ENCODE results near the gene GALNT12.

DNA sequence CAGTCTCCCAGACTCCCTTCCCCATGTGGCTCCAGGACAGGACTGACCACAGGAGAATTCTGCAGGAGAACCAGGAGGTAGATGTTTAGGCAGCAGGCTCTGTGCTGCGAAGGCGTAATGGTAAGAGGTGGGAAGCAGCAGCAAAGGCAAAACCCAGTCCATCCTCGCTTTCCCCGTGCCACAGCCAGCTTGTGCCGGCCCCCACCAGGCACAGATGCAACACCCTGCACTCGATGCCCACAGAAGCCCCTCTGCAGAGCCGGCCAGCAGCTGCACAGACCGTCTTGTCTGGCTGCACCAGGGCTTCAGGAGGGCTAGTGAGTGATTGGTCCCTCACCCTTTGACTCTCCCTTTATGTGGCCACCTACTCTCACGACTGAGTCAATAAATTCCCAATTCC lies 39.1 kb upstream of the GALNT12 start:
- TF ChIP-seq POLR2AphosphoS5 (IDR thresholded peaks at IDR 0.05) (no peak), CTCF (IDR thresholded peaks at IDR 0.05) (no peak), POLR2A (IDR thresholded peaks at IDR 0.05) (no peak)

All from breast epithelium (tissue), 3 donors.